Measurements from ENCODE around the gene COL4A2.

Gene COL4A2

DNA sequence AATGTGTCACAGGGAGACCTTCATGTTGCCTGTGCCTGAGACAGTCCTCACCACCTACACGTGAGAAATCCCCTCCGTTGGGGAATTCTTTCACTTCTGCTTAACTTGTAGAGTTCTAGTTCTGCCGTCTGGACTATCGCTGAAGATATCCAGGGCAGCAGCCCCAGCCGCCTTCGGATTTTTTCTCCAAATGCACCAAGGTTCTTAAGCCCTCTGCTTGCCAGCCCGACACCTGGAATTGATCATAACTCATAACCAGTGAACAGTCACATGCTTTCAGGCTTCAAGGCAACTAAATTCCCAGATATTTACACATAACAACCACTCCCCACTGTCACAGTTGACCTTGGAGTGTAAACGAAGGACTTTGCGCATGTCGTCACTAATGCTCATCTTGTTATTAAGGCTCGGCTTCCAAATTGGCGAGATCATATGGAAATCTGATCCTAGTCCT is 140.0 kb downstream of the COL4A2 start:
- Histone ChIP-seq H3K79me2 (ENCODE audit: insufficient read depth, low read depth) (no peaks in the 10 kb centered on the region), H3K4me3 (IDR thresholded peaks at IDR 0.05; ENCODE audit: insufficient read depth, low read depth, low read length) (no peak overlapping the region), H3K9ac (no peak overlapping the region), H3K27me3 (ENCODE audit: insufficient read depth, low read depth) (no peaks in the 10 kb centered on the region), H3K36me3 (ENCODE audit: insufficient read depth) (no peaks in the 10 kb centered on the region), H2AFZ (ENCODE audit: low read depth) (no peak overlapping the region), H3K27ac (no peak overlapping the region), H4K20me1 (ENCODE audit: insufficient read depth) (no peaks in the 10 kb centered on the region), H3K4me1 (ENCODE audit: low read depth, poor library complexity, severe bottlenecking) (no peaks in the 10 kb centered on the region), H3K4me2 (no peak overlapping the region)
- TF ChIP-seq, protein P1, sequence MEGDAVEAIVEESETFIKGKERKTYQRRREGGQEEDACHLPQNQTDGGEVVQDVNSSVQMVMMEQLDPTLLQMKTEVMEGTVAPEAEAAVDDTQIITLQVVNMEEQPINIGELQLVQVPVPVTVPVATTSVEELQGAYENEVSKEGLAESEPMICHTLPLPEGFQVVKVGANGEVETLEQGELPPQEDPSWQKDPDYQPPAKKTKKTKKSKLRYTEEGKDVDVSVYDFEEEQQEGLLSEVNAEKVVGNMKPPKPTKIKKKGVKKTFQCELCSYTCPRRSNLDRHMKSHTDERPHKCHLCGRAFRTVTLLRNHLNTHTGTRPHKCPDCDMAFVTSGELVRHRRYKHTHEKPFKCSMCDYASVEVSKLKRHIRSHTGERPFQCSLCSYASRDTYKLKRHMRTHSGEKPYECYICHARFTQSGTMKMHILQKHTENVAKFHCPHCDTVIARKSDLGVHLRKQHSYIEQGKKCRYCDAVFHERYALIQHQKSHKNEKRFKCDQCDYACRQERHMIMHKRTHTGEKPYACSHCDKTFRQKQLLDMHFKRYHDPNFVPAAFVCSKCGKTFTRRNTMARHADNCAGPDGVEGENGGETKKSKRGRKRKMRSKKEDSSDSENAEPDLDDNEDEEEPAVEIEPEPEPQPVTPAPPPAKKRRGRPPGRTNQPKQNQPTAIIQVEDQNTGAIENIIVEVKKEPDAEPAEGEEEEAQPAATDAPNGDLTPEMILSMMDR (conservative IDR thresholded peaks at IDR 0.05; ENCODE audit: low read depth, low read length) = no peak

DNA sequence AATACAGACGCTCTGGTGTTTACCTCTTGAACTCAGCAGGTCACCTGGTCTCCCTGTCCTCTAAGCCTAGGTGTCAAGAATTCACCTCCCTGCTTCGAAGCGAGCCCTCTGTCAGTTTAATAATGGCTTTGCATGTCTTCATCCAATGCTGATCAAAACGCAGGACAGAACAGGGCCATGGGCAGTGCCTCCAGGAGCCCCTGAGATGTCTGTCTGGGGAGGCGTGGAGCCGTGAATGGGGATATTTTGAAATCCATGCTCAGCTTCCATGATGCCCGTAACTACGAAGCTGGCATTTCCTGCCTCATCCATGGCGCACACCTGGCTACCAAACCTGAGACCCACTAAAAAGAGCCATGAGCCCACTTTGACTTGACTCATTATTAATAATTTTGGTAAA is 140.7 kb downstream of the COL4A2 start:
- H3K27me3 ChIP-seq (ENCODE audit: insufficient read depth, low read depth) = no peaks in the 10 kb centered on the region
- no peak overlapping the region for H3K4me2 ChIP-seq
- H3K4me1 ChIP-seq (ENCODE audit: low read depth, poor library complexity, severe bottlenecking) = no peaks in the 10 kb centered on the region
- no peaks in the 10 kb centered on the region for H3K79me2 ChIP-seq (ENCODE audit: insufficient read depth, low read depth)
- no peak overlapping the region for H2AFZ ChIP-seq (ENCODE audit: low read depth)
- H3K9ac ChIP-seq = no peak overlapping the region
- H3K36me3 ChIP-seq (ENCODE audit: insufficient read depth) = no peaks in the 10 kb centered on the region
- no peak overlapping the region for H3K4me3 ChIP-seq (IDR thresholded peaks at IDR 0.05; ENCODE audit: insufficient read depth, low read depth, low read length)
- no peaks in the 10 kb centered on the region for H4K20me1 ChIP-seq (ENCODE audit: insufficient read depth)
- H3K27ac ChIP-seq = no peak overlapping the region
- TF ChIP-seq, protein P1 (conservative IDR thresholded peaks at IDR 0.05; ENCODE audit: low read depth, low read length) = no peak

DNA sequence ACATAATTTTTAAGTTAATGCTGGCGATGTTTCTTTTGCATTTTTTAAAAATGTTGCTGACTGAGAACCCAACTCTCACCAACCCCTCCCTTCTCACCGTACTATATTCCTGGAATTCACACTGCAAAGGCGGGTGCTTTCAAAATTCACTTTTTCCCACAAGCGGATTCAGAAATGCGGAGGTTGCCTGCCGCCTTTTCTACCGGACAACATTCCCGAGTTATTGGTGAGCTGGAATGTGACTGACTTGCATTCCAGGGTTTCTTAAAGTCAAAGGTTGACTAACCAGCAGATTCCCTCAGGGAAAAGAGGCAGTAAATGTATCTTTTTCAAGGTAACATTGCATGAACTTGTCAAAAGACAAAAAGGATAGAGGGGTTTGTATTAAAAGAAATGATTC is 141.1 kb downstream of the COL4A2 start:
- H3K36me3 ChIP-seq (ENCODE audit: insufficient read depth) = no peaks in the 10 kb centered on the region

DNA sequence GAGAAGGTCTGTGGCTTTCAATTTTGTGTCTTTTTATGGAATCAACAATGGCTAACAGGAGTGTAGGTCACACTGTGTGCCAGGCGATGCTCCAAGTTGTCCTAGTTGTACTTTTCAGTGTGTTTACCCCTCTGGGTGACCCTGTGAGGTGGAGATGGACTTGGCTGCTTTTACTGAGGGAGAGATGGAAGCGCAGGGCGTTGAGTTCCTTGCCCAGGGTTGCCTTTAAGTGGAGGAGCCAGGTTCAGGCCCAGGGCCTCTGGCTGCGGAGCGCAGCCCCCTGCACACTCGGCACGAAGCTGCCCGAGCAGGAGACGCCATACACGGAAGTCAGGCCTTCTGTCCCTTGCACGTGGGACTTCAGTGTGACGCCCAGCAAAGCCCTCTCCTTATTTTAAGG is 141.6 kb downstream of the COL4A2 start:
- no peaks in the 10 kb centered on the region for H3K36me3 ChIP-seq (ENCODE audit: insufficient read depth)
- H4K20me1 ChIP-seq (ENCODE audit: insufficient read depth) = no peaks in the 10 kb centered on the region
- no peak overlapping the region for H3K4me3 ChIP-seq (IDR thresholded peaks at IDR 0.05; ENCODE audit: insufficient read depth, low read depth, low read length)
- no peaks in the 10 kb centered on the region for H3K79me2 ChIP-seq (ENCODE audit: insufficient read depth, low read depth)
- H3K27me3 ChIP-seq (ENCODE audit: insufficient read depth, low read depth) = no peaks in the 10 kb centered on the region
- H2AFZ ChIP-seq (ENCODE audit: low read depth) = no peak overlapping the region
- TF ChIP-seq, protein P1 (conservative IDR thresholded peaks at IDR 0.05; ENCODE audit: low read depth, low read length) = no peak
- no peak overlapping the region for H3K9ac ChIP-seq
- H3K4me2 ChIP-seq = no peak overlapping the region
- no peaks in the 10 kb centered on the region for H3K4me1 ChIP-seq (ENCODE audit: low read depth, poor library complexity, severe bottlenecking)
- H3K27ac ChIP-seq = no peak overlapping the region

More for the DNA sequence above, 141.1 kb downstream of the COL4A2 start:
- Histone ChIP-seq H3K4me1 (ENCODE audit: low read depth, poor library complexity, severe bottlenecking) (no peaks in the 10 kb centered on the region), H3K9ac (no peak overlapping the region), H3K27me3 (ENCODE audit: insufficient read depth, low read depth) (no peaks in the 10 kb centered on the region), H3K4me2 (no peak overlapping the region), H3K4me3 (IDR thresholded peaks at IDR 0.05; ENCODE audit: insufficient read depth, low read depth, low read length) (no peak overlapping the region), H3K27ac (no peak overlapping the region), H2AFZ (ENCODE audit: low read depth) (no peak overlapping the region), H3K79me2 (ENCODE audit: insufficient read depth, low read depth) (no peaks in the 10 kb centered on the region), H4K20me1 (ENCODE audit: insufficient read depth) (no peaks in the 10 kb centered on the region)
- TF ChIP-seq, protein P1 (conservative IDR thresholded peaks at IDR 0.05; ENCODE audit: low read depth, low read length) = no peak
